Spleen (tissue), 11 donors: ENCODE data around the gene BANF2. TPM values are rescaled to one million over a fixed set of nuclear protein-coding genes. Genes with fewer than 3 reads are reported as not detected.
"Not testable (repeated sequence)": the region's sequence is repeated elsewhere in the genome, so short reads cannot be mapped to it uniquely, and the experiment has no call there.

Experiments used
- DNase-seq: peaks from one replicate; pipeline ENCODE4 v3.0.0-alpha.2; 2020
- H3K27ac ChIP-seq, 8 donors: fragments of 200-600 bp; sonication (generic) in 7 of 8; 1 replicate in 4 of 8; 2 replicates in 4 of 8; pipeline versions ENCODE4 v1.5.0 to v1.8.0; 2016 to 2021; ENCODE audit warnings: inconsistent platforms in 4 of 8, mild to moderate bottlenecking in 4 of 8, moderate library complexity in 1 of 8
- H3K27me3 ChIP-seq, 7 donors: fragments of 200-600 bp; sonication (generic) in 6 of 7; replicated peaks in 1 of 7; 1 replicate in 4 of 7; 2 replicates in 3 of 7; pipeline versions ENCODE4 v1.5.0 to v1.8.0; 2016 to 2021; ENCODE audit warnings: inconsistent platforms in 3 of 7, mild to moderate bottlenecking in 1 of 7
- H3K36me3 ChIP-seq, 6 donors: fragments of 200-600 bp; sonication (generic) in 5 of 6; 1 replicate in 4 of 6; 2 replicates in 2 of 6; pipeline versions ENCODE4 v1.5.0 to v1.8.0; 2016 to 2021; ENCODE audit warnings: inconsistent platforms in 2 of 6
- H3K4me1 ChIP-seq, 6 donors: fragments of 200-600 bp; sonication (generic) in 5 of 6; 1 replicate in 3 of 6; 2 replicates in 3 of 6; pipeline versions ENCODE4 v1.5.0 to v1.8.0; 2016 to 2021; ENCODE audit warnings: inconsistent platforms in 3 of 6
- H3K4me3 ChIP-seq, 8 donors: fragments of 200-600 bp; sonication (generic) in 7 of 8; 1 replicate in 4 of 8; 2 replicates in 4 of 8; pipeline versions ENCODE4 v1.5.0 to v1.8.0; 2016 to 2021; ENCODE audit warnings: inconsistent platforms in 4 of 8, mild to moderate bottlenecking in 4 of 8, moderate library complexity in 2 of 8
- H3K9me3 ChIP-seq, 8 donors: fragments of 200-600 bp; sonication (generic) in 7 of 8; 1 replicate in 4 of 8; 2 replicates in 4 of 8; pipeline versions ENCODE4 v1.5.0 to v1.8.0; 2016 to 2021; ENCODE audit warnings: inconsistent platforms in 4 of 8
- CTCF ChIP-seq, 11 experiments: fragments of 200-600 bp in 7 of 11; fragments of 450-650 bp in 4 of 11; sonication (generic) in 4 of 11; IDR thresholded peaks in 8 of 11; conservative IDR thresholded peaks in 3 of 11; 1 replicate in 7 of 11; 2 replicates in 4 of 11; pipeline versions ENCODE4 v1.4.0 to v1.8.0; 2016 to 2021; ENCODE audit warnings: antibody characterized with exemption in 11 of 11, inconsistent platforms in 4 of 11, mild to moderate bottlenecking in 1 of 11
- POLR2A ChIP-seq, 3 donors: fragments of 450-650 bp; IDR thresholded peaks; one replicate each; pipeline ENCODE4 v1.5.1; 2017; ENCODE audit warnings: antibody characterized with exemption in 3 of 3, mild to moderate bottlenecking in 1 of 3
- POLR2AphosphoS5 ChIP-seq, 3 donors: sonication (generic); formaldehyde crosslinking; IDR thresholded peaks; one replicate each; pipeline ENCODE4 v1.5.1; 2017; ENCODE audit warnings: antibody characterized with exemption in 3 of 3
- WGBS, 5 donors: extraction: QIAGEN DNeasy Blood & Tissue Kit in 3 of 5; methylation state at CpG; one replicate each; pipeline versions ENCODE4 v1.1.5 to v1.1.7; 2013 to 2018; 5-methylcytosine and 5-hydroxymethylcytosine counted together
- intact Hi-C: fragments of 100-400 bp; cut with DNase I; formaldehyde crosslinking; loops from one replicate; pipeline ENCODE4 v1.15.0; 2023; ENCODE audit warnings: low total_unique reads
- polyA plus RNA-seq, 3 donors: library from polyadenylated mRNA; stranded (reverse); fragments of 200-250 nt; gene quantifications; one replicate each; pipeline ENCODE4 v1.2.1, GENCODE V29; 2013
- total RNA-seq, 7 donors: library from RNA; depleted of rRNA in 3 of 7; stranded (reverse); fragments of >200 nt in 3 of 7; fragmentation: NEBNext Ultra II Directional in 4 of 7; extraction: Animal tissue kit (Norgen Biotek cat#: 25700) in 4 of 7; gene quantifications; one replicate each; pipeline versions ENCODE4 v1.1.0 to v1.2.1, GENCODE V29; 2016 to 2021
- donor health status: healthy with polysubstance abuse.
- donor health status: DM: no; HTN: no; CAD: no; lungs with moderate emphysema.
- donor health status: DM: no; HTN: no; CAD: no.
- donor health status: Bipolar disorder and iron deficiency.
- donor health status: healthy.
- donor health status: DM: no; HTN: no; CAD: no.
- donor health status: DM: yes; HTN: yes; CAD: no.

BANF2 gene
- total and polyA plus RNA-seq, 10 donors: not detected

GRCh38 chr20:17705916-17706315 lies 6.2 kb downstream of the BANF2 start:
- TF ChIP-seq CTCF (IDR thresholded peaks at IDR 0.05 in 8 of 11, conservative IDR thresholded peaks at IDR 0.05 in 3 of 11) (no peak), POLR2A (IDR thresholded peaks at IDR 0.05) (no peak), POLR2AphosphoS5 (IDR thresholded peaks at IDR 0.05) (no peak)
- peaks cover 0 to 7% (median 2%) of the 10 kb centered on the region in 6 donors for H3K4me1 ChIP-seq
- no peaks in the 10 kb centered on the region for H3K9me3 ChIP-seq
- no peak overlapping the region for H3K27ac ChIP-seq
- 70 to 97% (median 91%) methylated on average over 4 of the region's 4 CpGs for WGBS, 5 donors
- H3K4me3 ChIP-seq: no peak overlapping the region
- intact Hi-C loops: no loop called here
- no peak for DNase-seq
- no peaks in the 10 kb centered on the region for H3K27me3 ChIP-seq
- no peaks in the 10 kb centered on the region for H3K36me3 ChIP-seq

- Histone ChIP-seq H3K4me3 (no peak overlapping the region), H3K36me3 (no peaks in the 10 kb centered on the region), H3K4me1 (peaks cover 0 to 12% (median 5%) of the 10 kb centered on the region in 6 donors), H3K27ac (no peak overlapping the region), H3K9me3 (no peaks in the 10 kb centered on the region), H3K27me3 (no peaks in the 10 kb centered on the region)
- intact Hi-C loops: no loop called here
- 64 to 96% (median 94%) methylated on average over 3 of the region's 3 CpGs for WGBS, 5 donors
- DNase-seq: no peak
- TF ChIP-seq POLR2A (IDR thresholded peaks at IDR 0.05) (no peak), CTCF (IDR thresholded peaks at IDR 0.05 in 8 of 11, conservative IDR thresholded peaks at IDR 0.05 in 3 of 11) (no peak), POLR2AphosphoS5 (IDR thresholded peaks at IDR 0.05) (no peak)
Observed at GRCh38 chr20:17706632-17707031, 6.9 kb downstream of the BANF2 start.

DNA sequence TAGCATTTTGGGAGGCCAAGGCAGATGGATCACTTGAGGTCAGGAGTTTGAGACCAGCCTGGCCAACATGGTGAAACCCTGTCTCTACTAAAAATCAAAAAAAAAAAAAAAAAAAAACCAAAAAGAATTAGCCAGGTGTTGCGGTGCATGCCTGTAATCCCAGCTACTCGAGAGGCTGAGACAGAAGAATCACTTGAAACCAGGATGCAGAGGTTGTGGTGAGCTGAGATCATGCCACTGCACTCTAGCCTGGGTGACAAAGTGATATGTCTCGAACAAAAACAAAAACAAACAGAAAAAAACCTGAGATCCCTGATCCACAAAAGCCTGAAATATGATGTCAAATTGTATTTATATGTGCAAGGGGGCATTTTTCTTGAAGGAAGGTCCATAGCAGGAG lies 8.2 kb downstream of the BANF2 start:
- H3K36me3 ChIP-seq, H3K4me3 ChIP-seq, H3K9me3 ChIP-seq, intact Hi-C loops, H3K27ac ChIP-seq, DNase-seq, H3K27me3 ChIP-seq: not testable (repeated sequence)
- H3K4me1 ChIP-seq: peaks cover 0 to 12% (median 5%) of the 10 kb centered on the region in 6 donors
- WGBS, 5 donors: 77 to 88% (median 86%) methylated on average over 3 of the region's 3 CpGs

DNA sequence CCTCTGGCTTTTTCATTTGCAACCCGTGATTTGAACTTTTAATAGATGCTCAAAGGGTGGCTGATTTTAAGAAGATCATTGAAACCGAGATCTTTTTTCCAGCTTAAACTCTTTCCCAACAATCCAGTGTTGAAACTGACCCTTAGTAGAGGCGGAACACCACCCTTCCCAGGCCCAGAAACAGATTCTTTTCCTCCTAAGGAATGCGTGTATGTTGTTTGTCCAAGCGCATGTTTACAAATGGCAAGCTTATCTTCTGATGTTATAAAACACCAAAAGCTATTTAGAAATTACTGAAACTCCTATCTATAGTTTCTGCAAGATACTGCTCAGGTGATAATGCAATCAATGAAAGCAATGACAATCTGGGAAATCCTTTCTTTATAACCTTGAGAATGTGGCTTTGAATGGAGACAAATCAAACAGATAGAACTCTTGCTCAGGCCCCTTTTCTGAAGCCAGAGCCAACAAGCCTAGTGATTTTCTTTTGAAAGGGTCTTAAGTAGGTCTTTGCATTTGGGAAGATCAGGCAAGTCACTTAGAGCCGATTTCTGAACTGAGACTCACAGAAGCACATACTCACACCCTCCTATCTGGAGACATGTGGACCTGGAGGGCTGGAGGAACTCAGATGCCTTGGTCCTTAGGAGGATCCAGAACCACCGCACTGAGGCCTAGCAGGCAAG lies 9.1 kb downstream of the BANF2 start:
- DNase-seq: no peak
- H3K36me3 ChIP-seq: no peaks in the 10 kb centered on the region
- H3K27me3 ChIP-seq: no peaks in the 10 kb centered on the region
- H3K4me3 ChIP-seq: no peak overlapping the region
- H3K4me1 ChIP-seq: peaks cover 0 to 12% (median 5%) of the 10 kb centered on the region in 6 donors
- H3K9me3 ChIP-seq: no peaks in the 10 kb centered on the region
- TF ChIP-seq CTCF (IDR thresholded peaks at IDR 0.05 in 8 of 11, conservative IDR thresholded peaks at IDR 0.05 in 3 of 11): no peak
- TF ChIP-seq POLR2AphosphoS5 (IDR thresholded peaks at IDR 0.05): no peak
- no peak for TF ChIP-seq POLR2A (IDR thresholded peaks at IDR 0.05)
- no peak overlapping the region for H3K27ac ChIP-seq
- WGBS, 5 donors: 85 to 96% (median 93%) methylated on average over 7 of the region's 7 CpGs
- intact Hi-C loops: no loop called here
